GM12878 (cell line): Measurements from ENCODE around the gene TLX1.

Experiments used
- PML ChIP-seq: IDR thresholded peaks from 2 replicates; pipeline ENCODE4 v1.6.1; 2012; ENCODE audit warnings: low read length, inconsistent platforms
- RFX5 ChIP-seq: IDR thresholded peaks from 2 replicates; pipeline ENCODE4 v1.6.1; 2011; ENCODE audit warnings: low read depth, low read length, improper control_type of control experiment
- ZSCAN29 ChIP-seq: fragments of 450-650 bp; IDR thresholded peaks from 2 replicates; pipeline ENCODE4 v1.6.1; 2017; ENCODE audit warnings: mild to moderate bottlenecking, moderate library complexity
- TF ChIP-seq, protein P1 (sequence below): IDR thresholded peaks from 2 replicates; pipeline ENCODE4 v1.6.1; 2011; ENCODE audit warnings: mild to moderate bottlenecking, low read depth, low read length, moderate library complexity; ENCODE audit not compliant: insufficient replicate concordance
- TF ChIP-seq, protein P2 (sequence below), 3 experiments: IDR thresholded peaks in 2 of 3; conservative IDR thresholded peaks in 1 of 3; 2 replicates each; pipeline ENCODE4 v1.5.1; 2011; ENCODE audit warnings: low read depth in 3 of 3, low read length in 3 of 3, mild to moderate bottlenecking in 3 of 3, control low read depth in 2 of 3, moderate library complexity in 2 of 3, inconsistent platforms in 1 of 3, mixed read lengths in 1 of 3; ENCODE audit not compliant: control insufficient read depth in 2 of 3, insufficient read depth in 1 of 3; ENCODE audit errors: extremely low read depth in 1 of 3

DNA sequence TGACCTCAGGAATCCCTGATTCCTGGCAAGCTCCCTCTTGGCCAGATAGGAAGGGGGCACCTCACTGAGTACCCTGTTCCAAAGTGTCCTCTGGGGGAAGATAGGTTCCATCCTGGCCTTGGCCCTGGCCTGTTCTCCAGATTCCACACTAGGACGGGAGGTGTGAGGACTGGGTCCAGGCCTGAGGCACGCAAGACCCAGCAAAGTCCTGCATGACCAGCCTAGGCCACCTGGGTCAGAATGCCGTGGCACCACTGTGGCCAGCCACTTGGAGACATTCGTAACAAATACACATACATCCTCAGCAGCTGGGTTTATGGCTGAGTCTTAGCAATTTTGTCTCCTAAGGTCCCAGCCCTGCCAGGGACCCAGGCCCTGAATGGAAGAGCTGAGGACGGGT, 23.3 kb upstream of the TLX1 start:
- TF ChIP-seq, protein P1, sequence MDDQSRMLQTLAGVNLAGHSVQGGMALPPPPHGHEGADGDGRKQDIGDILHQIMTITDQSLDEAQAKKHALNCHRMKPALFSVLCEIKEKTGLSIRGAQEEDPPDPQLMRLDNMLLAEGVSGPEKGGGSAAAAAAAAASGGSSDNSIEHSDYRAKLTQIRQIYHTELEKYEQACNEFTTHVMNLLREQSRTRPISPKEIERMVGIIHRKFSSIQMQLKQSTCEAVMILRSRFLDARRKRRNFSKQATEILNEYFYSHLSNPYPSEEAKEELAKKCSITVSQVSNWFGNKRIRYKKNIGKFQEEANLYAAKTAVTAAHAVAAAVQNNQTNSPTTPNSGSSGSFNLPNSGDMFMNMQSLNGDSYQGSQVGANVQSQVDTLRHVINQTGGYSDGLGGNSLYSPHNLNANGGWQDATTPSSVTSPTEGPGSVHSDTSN: no peak
- TF ChIP-seq ZSCAN29 (no peak), PML (no peak), RFX5 (no peak)
- TF ChIP-seq, protein P2, sequence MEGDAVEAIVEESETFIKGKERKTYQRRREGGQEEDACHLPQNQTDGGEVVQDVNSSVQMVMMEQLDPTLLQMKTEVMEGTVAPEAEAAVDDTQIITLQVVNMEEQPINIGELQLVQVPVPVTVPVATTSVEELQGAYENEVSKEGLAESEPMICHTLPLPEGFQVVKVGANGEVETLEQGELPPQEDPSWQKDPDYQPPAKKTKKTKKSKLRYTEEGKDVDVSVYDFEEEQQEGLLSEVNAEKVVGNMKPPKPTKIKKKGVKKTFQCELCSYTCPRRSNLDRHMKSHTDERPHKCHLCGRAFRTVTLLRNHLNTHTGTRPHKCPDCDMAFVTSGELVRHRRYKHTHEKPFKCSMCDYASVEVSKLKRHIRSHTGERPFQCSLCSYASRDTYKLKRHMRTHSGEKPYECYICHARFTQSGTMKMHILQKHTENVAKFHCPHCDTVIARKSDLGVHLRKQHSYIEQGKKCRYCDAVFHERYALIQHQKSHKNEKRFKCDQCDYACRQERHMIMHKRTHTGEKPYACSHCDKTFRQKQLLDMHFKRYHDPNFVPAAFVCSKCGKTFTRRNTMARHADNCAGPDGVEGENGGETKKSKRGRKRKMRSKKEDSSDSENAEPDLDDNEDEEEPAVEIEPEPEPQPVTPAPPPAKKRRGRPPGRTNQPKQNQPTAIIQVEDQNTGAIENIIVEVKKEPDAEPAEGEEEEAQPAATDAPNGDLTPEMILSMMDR (IDR thresholded peaks at IDR 0.05 in 2 of 3, conservative IDR thresholded peaks at IDR 0.05 in 1 of 3; ENCODE audit: control insufficient read depth in 2 of 3, extremely low read depth in 1 of 3, insufficient read depth in 1 of 3, low read depth in 3 of 3, low read length in 3 of 3): no peak
